T-helper 22 cell (primary cell): Measurements from ENCODE around the gene CTAGE4.
"Not testable (repeated sequence)": the region's sequence is repeated elsewhere in the genome, so short reads cannot be mapped to it uniquely, and the experiment has no call there.

Source experiments
- DNase-seq: peaks from one replicate; pipeline ENCODE4 v3.0.0-alpha.2; 2020; ENCODE audit warnings: low read depth

Gene CTAGE4

GRCh38 chr7:144218581-144218980, 35.3 kb downstream of the CTAGE4 start:
- DNase-seq = not testable (repeated sequence)

DNA sequence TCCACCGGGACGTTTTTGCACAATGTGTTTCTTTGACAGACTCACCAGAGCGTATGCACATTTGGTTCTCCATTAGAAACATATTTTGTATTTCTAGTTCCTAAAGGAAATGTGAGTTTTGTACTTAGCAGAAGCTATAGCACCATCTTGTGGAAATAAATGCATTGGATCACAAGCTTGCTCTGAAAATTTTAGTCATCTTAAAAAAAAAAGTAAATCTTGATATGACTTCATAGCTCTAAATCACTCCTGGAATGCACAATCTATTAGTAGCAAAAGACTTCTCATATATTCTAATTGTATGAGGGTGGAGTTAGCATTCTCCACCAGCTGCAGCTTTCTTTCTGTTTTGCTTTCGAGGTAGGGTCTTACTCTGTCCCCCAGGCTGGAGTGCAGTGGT, 35.9 kb downstream of the CTAGE4 start:
- not testable (repeated sequence) for DNase-seq

GRCh38 chr7:144220531-144220930, 37.3 kb downstream of the CTAGE4 start:
- DNase-seq = not testable (repeated sequence)

GRCh38 chr7:144223675-144224074, 40.4 kb downstream of the CTAGE4 start:
- not testable (repeated sequence) for DNase-seq

DNA sequence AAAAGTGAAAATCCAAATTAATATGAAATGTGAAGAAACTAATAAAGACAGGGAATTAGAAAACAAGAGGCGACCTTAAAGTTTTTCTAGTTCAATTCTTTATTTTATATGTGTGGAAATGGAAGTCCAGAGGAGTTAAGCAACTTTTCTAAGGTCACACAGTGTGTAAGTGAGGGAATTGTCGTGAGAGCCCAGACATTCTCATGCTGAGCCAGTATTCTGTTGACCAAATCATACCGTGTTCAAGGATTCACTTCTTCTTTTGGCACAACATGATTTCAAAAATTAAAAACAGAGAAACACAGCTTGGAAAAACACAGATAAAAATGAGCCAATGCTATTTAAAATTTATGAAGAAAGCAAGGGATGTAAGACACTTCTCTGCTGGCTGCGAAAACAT, 43.6 kb downstream of the CTAGE4 start:
- DNase-seq = not testable (repeated sequence)

DNA sequence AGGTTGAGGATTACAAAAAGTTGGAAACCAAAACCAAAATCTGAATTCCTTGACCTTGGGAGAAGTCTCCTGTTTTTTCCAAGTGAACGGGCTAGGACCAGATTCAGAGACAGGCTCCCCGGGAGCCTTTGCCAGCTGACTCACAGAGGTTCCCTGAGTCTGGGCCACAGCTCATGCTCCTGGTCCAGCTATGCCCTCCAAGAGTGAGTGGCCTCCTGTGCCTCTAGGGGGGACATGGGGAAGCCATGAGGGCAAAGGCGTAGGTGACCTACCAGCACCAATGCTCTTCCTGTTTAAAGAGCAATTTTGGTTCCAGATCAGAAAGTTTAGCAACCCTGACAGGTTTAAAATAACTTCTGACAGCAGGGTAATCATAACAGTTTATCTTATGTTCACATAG, 45.5 kb downstream of the CTAGE4 start:
- not testable (repeated sequence) for DNase-seq

DNA sequence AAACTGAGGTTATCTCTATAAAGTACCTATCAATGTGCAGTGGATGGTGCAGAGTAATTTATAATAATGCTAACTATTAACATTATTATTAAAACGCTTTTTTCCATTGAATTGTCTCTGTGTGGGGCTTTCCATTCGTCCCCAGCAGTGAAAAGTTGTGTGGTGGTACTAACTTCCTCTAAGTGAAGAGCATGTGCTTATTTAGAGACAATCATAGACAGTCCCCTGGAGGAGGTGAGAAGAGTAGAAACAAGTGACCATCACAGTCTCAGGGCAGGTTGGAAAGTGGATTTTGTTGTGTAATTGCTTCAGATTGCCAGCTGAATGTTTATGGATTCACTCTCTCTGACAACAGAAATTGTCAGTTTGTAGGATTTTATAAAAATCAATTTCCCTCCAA, 47.8 kb downstream of the CTAGE4 start:
- DNase-seq = not testable (repeated sequence)

- not testable (repeated sequence) for DNase-seq
Measured at GRCh38 chr7:144233039-144233438, 49.8 kb downstream of the CTAGE4 start.
